COLO829 (cell line): ENCODE data around the gene PACC1.

Experiments
- DNase-seq: peaks from one replicate; pipeline ENCODE4 v3.0.0; 2012; ENCODE audit warnings: low spot score

PACC1 gene

DNA sequence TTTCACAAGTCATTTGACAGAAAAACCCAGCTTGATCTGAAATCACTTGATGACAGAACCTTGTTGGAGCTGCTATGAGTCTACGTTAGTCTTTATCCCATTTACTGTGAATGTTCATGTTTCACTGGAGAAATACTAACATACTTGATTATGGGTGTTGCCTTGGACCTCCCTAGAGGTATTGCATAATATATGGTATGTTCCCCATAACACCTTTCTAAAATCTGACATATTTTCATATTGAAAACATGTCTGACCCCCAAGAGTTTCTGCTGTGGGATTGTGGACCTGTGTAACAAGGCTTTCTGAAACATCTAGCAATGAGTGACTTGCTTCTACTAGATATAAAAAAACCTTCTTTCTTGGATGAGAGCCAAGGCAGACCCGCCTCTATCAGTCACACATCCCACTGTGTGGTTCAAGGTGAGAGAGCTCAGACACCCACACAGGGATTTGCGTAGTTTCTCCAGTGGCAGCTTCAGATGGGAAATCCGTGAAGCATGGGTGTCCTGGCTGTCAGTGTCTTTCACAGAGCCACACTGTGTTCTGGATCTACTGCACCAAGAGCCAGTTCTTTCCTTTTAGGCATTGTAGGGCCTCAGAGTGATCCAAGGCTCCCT is 22.6 kb upstream of the PACC1 start:
- DNase-seq, result no peak

DNA sequence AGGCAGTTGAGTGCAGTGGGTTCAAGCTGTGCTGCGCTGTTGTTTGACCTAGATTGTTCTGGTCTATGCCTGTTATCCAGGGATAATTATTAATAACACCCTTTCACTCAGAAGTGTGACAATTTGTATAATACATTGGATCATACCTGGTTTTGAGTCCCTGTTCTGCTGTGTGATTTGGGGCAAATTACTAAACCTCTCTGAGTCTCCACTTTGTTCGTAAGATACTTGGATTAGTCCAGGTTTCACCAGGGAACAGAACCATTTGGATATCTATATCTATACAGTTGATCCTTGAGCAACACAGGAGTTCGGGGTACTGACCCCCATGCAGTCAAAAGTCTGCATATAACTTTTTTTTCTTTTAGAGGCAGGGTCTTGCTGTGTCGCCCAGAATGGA is 20.3 kb upstream of the PACC1 start:
- DNase-seq, result no peak

DNA sequence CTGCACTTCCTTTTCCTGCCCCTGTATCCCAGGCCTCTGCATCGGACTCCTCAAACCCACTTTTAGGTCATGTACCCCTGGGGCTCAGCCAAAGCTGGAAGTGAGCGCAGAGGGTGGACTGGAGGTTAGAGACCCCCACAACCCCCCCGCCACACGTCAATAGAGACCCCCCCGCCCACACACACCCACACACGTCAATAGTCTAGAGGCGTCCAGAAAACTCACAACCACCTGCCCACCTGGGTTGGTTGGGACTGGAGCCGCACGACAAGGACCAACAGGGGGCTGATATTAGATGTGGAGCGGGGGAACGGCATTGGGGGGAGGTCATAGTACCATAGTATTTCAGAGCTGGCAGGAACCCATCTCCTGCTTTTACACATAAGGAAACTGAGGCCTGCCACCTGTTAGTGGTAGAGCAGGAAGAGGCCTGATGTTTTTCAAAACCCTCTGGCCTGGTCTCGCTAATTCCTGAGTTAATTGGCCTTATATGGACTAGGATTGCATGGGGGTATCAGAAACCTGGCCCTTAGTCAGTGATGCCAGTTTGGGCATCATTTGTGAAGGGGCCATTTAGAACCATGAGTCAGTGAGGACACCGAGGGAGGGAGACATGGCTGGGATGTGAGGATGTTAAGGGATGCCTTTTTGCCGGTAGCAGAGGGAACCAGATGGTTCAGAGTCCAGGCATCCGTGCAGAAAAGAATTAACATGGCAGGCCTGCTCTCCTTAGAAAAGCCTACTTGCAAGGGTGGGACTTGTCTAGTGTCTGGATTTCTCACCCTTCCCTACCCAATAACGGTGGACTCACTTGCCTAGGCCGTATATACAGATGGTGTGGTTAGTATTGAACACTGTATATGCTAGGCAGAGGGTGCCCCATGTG is 19.1 kb upstream of the PACC1 start:
- no peak for DNase-seq

DNA sequence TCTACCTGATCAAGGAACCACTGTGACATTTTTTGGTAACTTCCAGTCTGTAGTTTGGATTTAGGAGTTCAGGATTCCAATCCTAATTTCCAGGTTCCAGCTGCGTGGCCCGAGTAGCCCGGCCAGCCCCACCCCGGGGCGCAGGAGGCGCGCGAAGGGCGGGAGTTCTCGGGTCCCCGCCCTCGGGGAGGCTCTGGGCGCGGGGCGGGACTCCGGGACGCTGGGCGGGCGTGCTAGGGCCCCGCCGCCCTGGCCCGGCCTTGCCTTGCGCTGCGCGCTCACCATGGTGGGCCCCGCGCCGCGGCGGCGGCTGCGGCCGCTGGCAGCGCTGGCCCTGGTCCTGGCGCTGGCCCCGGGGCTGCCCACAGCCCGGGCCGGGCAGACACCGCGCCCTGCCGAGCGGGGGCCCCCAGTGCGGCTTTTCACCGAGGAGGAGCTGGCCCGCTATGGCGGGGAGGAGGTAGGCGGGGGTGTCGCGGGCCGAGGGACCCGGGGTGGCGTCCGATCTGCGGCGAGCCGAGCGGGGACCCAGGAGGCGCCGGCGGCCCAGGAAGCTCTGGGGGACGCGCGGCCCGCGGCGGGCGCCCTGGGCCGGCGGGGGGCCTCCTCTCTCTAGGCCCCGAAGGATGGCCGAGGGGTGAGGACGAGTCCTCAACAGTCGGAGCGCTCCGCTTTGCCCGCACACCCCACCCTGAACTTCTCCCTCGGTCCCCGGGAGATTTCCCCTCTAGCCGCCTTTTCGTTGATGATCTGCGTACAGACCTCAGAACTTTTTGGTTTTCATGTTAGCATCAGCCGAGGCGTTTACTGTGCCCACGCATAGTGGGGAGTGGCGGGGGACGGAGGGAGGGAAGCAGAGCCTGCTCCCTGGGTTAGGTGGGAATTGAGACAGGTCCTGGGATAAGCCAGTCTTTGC is 18.2 kb upstream of the PACC1 start, which contains the start of gene NENF:
Gene NENF (plus strand): TSS at position 260 of the 916 bp plus-strand sequence. CDS start 24 bp downstream, at position 284.
- DNase-seq, result peak; percentile 90

DNA sequence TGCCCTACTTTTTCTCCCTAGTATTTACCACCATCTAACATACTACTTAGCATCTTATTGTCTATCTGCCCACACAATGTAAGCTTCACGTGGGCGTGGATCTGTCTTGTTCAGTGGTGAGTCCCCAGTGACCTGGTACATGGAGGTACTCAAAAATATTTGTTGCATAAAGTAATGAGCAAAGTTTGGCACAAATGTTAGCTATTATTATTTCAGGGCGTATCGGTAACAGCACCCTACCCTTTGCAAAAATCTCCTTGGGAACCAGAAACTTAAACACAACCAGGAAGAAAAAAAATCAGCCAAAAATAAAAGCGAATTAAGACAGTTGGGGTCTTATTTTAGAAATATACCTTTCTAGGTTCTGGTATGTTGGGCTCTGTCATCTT is 17.6 kb upstream of the PACC1 start:
- no peak for DNase-seq

DNA sequence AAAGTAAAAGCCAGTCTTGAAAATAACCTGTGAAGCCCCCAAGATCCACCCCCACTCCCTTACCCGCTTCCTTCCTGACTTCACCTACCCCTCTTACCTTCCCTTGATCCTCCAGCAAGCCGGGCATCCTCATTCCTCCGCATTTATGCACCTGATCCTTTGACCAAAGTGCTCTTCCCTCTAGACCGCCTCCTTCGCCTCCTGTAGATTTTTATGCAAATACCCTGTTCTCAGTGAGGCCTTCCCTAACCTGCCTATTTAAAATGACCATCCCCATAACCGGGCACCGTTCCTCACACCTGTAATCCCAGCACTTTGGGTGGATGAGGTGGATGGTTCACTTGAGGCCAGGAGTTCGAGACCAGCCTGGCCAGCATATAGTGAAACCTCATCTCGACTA is 17.0 kb upstream of the PACC1 start:
- DNase-seq, result no peak

DNA sequence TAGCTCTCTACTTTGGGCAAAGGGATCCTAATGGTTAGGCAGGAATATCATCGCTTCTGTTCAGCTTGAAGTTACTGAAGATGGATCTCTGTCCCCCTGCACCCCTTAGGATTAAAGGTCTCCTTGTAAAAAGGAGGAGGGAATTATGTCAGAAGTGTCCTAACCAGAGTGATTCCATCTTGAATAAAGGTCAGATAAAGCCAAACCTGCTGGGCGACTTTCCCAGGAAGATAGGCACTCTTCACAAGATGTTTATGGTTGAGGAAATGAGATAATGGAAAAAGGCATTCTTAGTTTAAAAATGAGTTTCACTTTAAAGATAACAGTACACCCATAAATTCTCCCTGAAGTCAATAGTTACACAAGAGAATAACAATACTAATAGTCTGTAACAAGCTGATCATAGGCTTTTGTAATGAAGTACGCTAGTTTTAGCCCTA is 16.3 kb upstream of the PACC1 start:
- DNase-seq, result no peak

DNA sequence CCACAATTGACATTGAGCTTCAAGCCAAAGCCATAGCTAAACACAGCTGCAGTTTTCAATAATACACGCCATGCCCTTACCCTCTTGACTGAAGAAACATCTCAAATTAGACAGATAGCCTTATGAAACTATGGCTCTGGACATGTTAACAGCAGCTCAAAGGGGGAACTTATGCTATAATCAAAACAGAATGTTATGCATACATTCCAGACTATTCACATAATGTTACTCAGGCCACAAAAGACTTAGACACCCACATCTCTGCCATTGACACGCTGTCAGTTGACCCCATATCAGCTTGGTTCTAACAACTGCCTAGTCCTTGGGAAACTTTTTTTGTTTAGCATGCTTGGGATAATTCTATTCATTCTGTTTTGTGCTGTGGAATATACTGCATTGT is 15.7 kb upstream of the PACC1 start:
- no peak for DNase-seq

DNA sequence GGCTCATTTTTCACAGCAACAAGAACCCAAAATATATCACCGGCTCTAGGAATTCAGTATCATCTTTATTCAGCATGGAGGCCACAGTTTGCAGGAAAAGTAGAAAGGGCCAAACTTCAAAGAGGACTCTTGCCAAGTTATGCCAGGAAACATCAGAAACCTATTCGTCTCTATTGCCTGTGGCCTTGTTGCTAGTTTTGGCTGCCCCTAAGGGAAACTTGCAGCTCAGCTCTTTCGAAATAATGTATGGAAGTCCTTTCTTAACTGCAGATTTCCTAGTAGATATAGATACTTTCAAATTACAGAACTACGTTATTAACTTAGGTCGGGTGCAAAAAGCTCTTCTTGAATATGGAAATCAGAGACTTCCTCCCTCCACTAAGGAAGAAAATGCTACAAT is 13.8 kb upstream of the PACC1 start:
- no peak for DNase-seq

DNA sequence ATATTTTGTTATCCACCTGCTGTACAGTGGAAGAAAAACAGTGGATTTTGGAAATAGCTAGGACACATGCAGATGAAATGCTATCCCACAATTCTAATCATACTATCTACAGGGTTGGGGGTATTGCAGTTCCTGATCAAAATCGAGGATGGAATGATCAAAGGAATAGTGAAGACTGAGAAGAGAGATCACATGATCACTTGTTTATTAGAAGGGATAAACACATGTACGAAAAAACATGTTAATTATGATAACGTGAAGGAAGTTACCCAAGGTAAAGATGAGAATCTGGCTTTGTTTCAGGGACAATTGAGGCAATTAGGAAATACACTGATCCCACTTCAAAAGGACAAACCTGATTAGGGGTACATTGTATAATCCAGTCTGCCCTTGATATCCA is 9.2 kb upstream of the PACC1 start:
- DNase-seq, result no peak

DNA sequence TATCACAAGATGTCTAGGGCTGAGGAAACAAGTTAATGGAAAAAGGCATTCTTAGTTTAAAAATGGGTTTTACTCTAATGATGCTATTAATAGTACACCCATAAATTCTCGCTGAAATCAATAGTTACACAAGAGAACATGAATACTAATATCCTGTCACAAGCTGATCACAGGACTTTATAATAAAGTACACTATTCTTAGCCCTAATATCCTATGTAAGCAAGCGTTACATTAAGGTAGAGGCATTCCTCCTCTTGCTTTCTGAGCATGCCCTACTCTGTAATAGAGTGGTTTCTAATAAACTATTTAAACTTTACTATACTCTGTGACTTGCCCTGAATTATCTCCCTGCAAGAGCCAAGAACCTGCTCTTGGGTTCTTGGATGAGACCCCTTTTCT is 6.5 kb upstream of the PACC1 start:
- DNase-seq, result no peak

DNA sequence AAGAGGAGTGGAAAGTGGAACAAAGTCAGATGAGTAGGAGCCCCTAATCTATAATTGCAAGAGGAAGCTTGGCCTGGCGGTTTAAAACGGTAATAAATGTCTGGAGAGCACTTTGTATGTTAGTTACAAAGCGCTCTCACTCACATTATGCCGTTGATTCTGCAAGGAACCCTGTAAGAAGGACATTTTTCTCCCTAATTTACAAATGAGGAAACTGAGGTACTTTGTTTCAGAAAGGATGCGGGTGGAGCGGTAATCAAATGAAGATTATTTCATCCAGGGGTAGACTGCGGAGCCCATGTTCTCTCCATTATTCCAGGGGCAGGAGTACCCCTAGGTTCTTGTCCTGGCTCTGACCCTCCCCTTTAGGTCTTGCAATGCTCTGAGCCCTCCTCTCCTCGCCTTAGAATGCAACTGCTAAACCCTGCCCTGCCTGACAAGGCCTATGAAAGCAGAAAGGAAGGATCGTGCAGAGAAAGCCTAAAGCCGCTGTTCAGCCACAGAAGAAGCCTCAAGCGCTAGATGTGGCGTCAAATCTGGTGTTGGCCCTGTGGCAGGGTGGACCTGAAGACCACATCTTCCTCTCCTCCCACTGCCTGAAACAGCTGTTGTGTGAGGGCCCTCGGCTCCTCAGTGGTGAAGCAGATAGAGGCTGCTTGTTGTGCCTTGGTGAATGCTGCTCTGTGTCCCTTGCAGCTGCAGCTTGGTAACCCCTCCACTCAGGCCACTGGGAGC is 588 bp upstream of the PACC1 start:
- no peak for DNase-seq

DNA sequence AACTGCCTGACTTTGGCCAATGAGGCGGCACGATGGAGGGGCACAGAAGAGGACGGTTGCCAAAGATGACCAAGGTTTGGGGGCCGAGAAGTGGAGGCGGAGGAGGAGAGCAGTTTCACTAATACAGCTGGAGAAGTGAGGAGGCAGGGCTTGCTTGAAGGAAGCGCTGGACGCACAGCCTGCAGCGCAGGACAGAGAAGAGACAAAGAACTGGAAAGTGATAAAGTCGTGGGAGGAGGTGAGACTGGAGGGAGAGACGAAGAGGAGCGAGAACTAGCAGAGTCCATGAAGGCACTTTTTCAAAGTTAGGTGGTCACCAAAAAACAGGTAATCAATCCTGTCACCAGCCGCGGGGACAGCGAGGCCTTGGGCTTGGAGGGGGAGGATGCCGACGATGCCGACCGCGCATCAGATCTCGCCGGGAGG is 771 bp downstream of the PACC1 start:
- DNase-seq, result no peak

DNA sequence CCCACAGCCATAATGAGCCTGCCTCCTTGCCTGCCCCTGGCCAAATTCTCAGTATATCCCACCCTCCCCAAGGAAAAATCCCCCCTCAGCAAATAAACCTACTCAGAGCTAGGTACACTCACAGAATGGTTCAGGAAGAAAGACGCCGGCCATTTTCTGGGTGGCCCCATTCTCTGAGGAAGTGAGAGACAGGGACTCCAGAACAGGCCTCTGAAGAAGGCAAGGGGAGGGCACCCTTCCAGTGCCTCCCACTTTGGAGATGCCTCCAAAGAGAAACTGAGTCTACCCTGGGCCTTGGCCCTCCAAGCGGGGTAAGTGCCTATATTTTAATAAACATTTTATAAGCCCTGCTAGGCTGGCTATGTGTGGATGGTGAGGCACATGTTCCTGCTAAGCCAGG is 2.3 kb downstream of the PACC1 start:
- DNase-seq, result no peak

DNA sequence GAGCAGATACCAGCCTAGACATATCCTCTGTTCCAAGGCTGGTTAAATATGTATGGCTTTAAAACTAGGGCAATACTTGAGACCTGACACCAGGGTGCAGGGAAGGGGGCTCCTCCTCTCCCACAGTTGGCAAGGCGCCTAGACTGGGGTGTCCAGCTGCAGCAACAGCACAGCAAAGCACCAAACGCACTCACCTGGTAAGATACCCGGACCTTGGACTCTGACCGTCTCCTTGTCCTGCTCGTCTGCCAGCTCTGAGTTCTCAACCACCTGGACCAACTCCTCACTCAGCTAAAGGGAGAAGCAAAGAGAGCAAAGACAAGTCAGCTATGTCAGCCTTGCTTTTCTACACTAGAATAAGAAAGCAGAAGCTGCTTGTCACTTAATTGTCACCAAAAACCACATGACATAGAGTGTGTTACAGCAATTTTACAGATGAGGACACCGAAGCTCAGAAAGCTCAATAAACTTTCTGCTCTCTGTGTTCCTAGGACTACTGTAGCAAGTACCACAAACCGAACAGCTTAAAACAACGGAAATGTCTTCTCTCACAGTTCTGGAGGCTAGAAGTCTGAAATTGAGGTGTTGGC is 4.4 kb downstream of the PACC1 start:
- DNase-seq, result no peak

DNA sequence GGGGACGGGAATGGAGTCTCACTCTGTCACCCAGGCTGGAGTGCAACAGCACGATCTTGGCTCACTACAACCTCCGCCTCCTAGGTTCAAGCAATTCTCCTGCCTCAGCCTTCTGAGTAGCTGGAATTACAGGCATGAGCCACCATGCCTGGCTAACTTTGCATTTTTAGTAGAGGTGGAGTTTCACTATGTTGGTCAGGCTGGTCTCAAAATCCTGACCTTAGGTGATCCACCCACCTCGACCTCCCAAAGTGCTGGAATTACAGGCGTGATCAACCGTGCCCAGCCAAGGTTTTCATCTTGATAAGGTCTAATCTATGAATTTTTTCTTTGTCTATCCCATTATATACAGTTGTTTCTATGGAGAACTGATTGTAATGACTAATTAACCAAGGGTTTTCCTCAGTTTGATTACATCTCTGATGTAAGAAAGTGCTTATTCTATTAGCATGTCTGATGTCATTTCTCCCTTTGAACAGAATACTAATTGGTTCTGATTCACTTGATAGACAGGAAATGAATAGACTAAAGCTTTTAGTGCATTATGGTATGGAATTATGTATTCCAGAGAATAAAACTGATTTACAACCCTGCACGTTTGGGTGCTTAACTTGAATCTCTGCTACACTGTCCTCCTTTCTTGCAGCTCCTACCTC is 11.9 kb downstream of the PACC1 start:
- DNase-seq, result no peak

DNA sequence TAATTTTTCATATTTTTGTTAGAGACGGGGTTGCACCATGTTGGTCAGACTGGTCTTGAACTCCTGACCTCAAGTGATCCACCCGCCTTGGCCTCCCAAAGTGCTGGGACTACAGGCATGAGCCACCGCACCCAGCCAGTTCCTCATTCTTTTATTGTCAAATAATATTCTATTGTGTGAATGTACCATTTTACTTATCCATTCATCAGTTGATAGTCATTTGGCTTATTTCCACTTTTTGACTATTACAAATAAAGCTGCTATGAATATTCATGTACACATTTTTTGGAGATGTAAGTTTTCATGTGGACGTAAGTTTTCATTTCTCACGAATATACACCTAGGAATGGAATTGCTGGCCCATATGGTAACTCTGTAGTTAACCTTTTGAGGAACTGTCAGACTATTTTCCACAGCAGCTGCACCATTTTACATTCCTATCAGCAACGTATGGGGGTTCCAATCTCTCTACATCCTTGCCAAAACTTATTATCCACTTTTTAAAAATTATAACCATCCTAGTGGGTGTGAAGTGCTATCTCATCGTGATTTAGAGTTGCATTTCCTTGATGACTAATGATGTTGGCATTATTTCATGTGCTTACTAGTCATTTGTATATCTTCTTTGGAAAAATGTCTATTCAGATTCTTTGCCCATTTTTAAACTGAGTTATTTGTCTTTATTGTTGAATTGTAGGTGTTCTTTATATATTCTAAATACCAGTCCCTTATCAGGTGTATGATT is 12.7 kb downstream of the PACC1 start:
- no peak for DNase-seq

DNA sequence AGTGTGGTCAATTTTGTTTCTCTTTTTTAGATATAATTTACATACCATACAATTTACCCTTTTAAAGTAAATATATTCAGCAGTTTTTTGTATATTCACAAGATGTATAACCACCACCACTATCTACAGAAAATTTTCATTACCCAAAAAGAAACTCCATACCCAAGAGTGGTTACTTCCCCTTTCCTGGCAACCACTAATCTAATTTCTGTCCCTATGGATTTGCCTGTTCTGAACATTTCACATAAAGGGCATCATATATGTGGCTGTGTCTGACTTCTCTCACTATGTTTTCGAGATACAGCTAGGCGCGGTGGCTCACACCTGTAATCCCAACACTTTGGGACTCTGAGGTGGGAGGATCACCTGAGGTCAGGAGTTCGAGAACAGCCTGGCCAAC is 13.6 kb downstream of the PACC1 start:
- no peak for DNase-seq

DNA sequence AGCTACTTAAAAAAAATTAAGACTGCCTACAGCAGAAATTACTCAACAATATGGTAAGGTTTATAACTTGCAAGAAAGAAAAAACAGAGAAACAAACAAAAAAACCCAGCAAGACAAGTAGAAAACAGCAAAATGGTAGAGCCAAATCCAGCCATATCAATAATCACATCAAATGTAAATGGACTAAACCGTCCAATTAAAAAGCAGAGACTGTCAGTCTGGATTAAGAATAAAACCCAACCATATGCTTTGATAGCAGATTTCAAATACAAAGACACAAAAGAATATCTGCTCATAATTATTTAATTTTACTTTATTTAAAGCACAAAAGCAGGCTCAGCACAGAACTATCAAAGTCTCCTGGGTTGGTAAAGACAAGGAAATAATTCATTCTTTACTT is 17.5 kb downstream of the PACC1 start:
- no peak for DNase-seq

DNA sequence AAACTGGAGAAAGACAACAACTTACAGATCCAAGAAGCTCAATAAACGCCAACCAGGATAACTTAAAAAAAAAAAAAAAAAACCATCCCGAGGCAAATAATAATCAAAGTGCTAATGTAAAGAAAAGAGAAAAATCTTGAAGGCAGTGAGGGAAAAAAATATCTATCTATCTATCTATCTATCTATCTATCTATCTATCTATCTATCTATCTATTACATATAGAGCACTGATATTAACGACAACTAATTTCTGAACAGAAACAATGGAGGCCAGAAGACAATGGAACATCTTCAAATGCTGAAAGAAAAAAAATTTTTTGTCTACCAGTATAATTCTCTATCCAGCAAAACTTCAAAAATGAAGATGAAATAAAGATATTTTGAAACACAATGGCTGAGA is 18.0 kb downstream of the PACC1 start:
- DNase-seq, result no peak
